Stimulated activated CD4-positive, alpha-beta T cell treated with anti-CD3 and anti-CD28 coated beads, Interleukin-2, amount 100 ng/mL, for 24 hours (primary cell): ENCODE results near the gene ZNF37A.
"Not testable (repeated sequence)": the region's sequence is repeated elsewhere in the genome, so short reads cannot be mapped to it uniquely, and the experiment has no call there.

Source experiments
- DNase-seq, 2 donors: peaks; one replicate each; pipeline ENCODE4 v3.0.0-alpha.2; 2020

The ZNF37A gene

GRCh38 chr10:38150891-38151463 is 56.8 kb downstream of the ZNF37A start:
- DNase-seq = not testable (repeated sequence)

DNA sequence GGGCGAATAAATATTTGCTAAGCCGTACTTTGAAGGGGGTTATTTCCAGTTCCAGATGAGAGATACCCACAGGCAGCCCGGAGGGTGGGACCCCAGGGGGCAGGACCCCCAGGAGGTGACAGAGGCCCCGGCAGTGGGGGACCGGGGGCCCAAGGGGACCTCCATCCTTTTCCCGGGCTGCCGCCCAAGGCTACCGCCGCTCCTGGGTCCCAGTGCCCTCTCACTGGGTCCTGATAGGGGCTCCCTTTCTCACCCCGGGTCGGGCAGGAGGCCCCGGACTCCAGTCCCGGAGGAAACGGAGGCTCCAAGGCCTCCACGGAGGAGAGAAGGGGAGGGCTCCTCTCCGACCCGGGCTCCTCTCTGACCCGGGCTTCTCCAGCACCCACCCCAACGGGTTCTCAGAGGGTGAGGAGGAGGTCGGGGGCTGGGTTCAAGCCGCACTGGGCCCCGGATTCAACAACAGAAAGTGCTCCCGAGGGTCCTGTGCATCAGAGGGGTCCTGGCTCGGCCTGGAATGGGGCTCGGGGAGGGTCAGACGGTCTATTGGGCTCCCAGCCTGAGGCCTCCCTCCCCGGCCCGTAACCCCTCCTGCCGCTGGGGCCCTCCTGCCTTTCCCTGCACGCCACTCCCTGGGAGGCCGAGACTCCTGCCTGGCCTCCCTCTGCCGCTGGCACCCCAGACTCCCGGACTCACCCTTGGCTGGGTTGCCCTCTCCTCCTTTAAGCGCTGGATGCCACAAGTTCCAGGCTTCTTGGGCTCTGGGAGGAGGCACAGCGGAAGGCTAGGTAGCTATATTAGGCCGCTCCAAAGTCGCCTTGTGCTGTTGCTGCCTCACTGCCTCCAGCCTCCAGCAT is 62.5 kb downstream of the ZNF37A start:
- no peak for DNase-seq

GRCh38 chr10:38157270-38157685 is 63.1 kb downstream of the ZNF37A start:
- DNase-seq = no peak

DNA sequence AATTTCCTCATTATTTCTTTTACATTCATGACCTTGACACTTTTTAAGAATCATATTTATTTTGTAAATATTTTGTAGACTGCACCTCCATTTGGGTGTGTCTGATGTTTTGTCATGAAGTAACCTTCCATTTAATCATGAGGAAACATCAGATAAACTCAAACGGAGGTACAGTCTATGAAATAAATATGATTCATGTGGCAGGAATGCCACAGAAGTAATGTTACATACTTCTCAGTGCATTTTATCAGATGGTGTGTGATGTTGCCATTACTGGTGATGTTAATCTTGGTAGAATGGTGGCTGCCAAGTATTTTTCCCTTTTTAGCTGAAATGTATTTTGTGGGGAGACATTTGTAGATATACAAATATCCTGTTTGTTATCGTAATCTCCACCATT is 64.9 kb downstream of the ZNF37A start:
- DNase-seq = no peak

DNA sequence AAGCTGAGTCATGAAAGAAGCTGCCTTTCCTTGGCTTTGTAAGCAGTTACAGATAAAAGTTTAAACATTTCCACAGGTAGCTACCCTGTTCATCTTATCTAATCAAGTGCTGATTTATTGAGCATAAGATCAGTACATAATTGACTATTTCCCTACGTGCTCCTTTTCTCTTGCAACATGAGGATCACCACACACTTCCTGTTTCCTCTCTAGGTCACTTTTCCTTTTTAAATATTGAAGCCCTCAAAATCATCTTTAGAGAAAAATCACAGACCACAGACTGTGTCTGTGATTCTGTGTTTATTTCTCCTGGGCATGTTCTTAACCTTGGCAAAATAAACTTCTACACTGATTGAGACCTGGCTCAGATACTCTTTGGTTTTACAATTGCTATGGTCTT is 69.5 kb downstream of the ZNF37A start:
- DNase-seq = no peak

DNA sequence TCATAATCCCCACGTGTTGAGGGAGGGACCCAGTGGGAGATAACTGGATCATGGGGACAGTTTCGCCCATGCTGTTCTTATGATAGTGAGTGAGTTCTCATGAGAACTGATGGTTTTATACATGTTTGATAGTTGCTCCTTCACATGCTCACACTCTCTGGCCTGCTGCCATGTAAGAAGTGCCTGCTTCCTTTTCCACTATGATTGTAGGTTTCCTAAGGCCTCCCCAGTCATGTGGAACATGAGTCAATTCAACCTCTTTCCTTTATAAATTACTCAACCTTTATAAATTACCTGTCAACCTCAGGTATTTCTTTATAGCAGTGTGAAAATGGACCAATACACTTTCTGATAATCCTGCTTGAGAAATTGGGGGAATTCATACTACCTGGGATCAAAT is 80.2 kb downstream of the ZNF37A start:
- DNase-seq = no peak

GRCh38 chr10:38184477-38184876 is 90.3 kb downstream of the ZNF37A start:
- DNase-seq = no peak
